Limb (tissue), 2 donors: ENCODE data around the gene ZFTA.

Experiments used
- DNase-seq, 2 donors: peaks; one replicate each; pipeline ENCODE4 v3.0.0-alpha.2; 2016; ENCODE audit errors: extremely low spot score in 2 of 2

The ZFTA gene

DNA sequence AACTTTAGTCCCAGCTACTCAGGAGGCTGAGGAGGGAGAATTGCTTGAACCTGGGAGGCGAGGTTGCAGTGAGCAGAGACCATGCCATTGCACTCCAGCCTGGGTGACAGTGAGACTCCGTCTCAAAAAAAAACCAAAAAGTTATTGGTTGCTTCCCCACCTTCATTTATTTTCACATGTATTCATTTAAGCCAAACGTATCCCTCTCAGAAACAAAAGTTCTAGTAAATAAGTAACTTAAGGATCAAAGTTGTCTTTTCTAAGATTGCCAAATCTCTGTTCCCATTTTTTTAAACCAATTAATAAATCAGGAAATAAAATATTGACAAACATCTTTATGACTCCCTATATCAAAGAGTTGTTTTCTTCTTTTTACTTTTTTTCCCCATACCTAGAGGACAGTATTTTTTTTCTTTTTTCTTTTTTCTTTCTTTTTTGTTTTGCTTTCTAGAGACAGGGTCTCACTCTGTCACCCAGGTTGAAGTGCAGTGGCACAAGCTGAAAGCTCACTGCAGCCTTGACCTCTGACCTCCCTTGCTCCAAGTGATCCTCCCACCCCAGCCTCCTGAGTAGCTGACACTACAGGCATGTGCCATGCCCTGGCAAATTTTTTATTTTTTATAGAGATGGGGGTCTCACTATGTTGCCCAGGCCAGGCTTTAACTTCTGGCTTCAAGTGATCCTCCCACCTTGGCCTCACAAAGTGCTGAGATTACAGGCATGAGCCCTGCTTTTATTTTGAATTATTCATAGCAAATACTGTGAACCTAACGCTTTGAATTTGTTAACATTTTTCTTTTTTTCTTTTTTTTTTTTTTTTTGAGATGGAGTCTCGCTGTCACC lies 11.4 kb downstream of the ZFTA start:
- no peak for DNase-seq

DNA sequence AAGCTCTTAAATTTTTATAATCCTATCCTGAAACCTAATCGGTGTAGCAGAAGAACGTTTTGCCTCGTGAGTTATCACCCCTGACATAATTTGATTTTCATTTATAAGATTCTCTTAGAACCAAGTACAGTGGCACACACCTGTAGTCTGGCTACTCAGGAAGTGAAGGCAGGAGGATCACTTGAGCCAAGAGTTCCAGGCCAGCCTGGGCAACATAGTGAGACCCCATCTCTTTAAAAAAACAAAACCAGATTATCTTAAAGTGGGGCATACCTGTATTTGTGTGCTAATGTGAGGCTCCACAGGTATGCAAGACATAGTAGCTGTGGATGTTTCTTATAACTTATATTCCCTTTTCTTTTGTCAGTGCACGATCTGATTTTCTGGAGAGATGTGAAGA lies 19.0 kb downstream of the ZFTA start:
- DNase-seq = no peak

DNA sequence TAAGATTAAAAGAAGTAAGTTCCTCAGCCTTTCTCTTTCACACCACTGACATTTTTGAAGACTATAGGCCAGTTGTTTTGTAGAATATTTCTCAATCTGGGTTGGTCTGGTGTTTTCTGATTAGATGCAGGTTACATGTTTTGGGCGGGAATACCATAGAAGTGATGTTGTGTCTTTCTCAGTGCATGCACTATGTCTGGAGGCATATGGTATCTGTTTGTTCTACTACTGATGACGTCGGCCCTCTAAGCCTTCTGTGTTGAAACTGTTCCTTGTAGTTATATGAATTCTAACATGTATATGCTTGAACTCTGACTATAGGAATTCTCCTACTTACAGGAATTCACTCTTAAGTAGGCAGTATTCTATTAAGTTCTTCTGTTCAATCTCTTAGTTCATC lies 21.6 kb downstream of the ZFTA start:
- peak in 1 of 2 donors; percentile 9 for DNase-seq

DNA sequence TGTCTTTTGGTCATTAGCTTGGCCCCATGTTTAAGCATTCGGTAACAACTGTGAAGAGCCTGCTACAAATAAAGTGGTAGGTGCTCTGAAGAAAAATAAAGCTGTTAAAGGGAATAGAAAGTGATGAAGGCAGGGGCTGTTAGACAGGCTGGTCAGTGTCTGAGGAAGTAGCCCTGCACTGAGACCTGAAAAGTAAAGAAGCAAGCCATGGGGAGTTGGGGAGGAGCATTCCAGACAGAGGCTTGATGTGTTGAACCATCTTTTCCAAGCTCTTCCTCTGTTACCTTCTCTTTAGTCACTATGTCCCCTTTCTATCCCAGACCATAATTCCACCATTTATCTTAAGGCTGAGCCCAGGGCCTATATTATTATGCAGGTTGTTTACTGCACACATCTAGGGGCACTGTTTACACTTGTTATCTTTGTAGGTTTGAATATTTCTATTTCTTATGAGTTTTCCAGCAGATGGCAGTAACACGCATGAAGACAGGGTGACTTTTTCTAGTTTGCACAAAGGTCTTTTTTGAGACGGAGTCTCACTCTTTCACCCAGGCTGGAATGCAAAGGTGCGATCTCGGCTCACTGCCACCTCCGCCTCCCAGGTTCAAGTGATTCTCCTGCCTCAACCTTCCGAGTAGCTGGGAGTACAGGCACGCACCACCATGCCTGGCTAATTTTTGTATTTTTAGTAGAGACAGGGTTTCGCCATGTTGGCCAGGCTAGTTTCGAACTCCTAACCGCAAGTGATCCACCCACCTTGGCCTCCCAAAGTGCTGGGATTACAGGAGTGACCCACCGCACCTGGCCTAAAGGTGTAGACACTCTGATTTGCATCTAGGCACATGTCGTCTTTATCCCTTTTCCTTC lies 23.0 kb downstream of the ZFTA start:
- peak in 1 of 2 donors; percentile 34 for DNase-seq

DNA sequence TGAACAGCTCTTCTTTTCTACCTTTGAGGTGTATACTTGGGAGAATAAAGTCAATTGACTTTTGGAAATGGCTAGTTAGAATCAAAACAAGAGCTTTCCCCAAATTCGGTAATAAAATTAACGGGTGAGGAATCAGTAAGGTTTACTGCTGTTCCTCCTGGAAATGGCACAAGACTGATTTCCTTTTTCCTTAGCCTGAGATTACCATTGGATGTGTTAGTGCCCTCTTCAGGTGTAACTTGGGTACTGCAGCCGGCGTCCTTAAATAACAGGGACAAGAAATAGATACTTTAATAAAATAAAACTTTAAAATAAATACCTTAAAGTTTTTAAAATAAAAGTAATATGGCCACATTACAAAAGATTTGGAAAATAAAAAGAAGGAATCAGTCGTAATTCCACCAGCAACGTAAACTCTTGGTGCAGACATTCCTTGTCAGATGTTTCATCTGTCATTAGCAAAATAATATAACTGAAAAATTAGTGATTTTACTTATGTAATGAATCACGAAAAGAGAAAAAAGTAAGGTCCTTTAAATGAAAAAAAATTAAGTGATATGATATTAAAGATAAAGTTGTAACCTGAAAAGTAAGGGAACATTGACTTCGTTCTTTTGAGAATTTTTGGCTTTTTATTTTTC lies 29.7 kb downstream of the ZFTA start:
- peak; percentile 78 to 79 for DNase-seq

DNA sequence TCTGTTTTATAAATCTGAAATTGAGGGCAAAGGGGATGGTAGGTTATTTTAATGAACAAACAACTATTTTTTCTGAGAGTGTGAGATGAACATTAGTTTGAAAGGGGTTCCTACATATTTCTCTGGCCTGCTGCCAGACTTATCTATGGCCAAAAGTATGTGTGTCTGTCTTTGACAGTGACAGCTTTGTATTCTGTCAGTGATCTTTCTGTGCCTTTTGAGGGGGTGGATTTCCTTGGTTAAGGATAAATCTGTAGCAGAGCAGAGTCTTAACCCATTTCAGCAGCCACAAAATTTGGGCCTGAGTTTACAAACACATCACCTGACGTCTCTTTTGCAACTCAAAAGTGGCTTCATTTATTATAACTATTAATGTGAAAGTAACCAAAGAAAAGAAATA lies 30.9 kb downstream of the ZFTA start:
- DNase-seq = no peak

DNA sequence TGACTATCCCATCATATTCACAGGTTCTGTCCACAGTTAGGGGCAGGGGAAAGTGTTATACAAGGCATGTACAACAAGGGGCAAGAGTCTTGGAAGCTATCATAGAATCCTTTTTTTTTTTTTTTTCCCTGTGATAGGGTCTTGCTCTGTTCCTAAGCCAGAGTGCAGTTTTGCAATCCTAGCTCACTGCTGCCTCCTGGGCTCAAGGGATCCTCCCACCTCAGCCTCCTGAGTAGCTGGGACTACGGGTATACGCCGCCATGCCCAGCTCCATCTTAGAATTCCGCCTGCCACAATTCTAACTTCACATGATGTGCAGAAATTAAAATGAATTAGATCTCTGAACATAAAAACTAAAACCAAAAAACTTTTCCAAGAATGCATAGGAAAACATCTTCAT lies 31.7 kb downstream of the ZFTA start:
- DNase-seq = no peak

DNA sequence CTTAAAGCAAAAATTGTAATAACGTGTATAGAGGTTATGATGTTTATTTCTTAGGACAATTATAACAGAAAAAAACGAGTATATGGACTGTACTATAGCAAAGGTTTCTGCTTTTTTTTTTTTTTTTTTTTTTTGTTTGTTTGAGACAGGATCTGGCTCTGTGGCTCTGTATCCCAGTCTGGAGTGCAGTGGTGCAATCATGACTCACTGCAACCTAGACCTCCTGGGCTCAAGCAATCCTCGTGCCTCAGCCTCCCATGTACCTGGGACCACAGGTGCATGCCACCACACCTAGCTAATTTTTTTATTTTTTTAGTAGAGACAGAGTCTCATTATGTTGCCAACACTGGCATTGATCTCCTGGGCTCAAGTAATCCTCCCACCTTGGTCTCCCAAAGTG lies 39.2 kb downstream of the ZFTA start:
- DNase-seq = no peak

DNA sequence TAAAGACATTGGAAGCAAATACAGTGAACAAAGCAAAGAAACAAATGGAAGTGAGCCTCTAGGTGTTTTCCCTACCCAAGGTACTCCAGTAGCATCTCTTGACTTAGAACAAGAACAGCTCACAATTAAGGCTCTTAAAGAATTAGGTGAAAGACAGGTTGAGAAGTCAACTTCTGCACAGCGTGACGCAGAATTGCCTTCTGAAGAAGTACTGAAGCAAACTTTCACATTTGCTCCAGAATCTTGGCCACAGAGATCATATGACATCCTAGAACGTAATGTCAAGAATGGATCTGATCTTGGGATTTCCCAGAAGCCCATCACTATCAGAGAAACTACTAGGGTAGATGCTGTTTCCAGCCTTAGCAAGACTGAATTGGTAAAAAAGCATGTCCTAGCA lies 48.0 kb downstream of the ZFTA start:
- DNase-seq = no peak

DNA sequence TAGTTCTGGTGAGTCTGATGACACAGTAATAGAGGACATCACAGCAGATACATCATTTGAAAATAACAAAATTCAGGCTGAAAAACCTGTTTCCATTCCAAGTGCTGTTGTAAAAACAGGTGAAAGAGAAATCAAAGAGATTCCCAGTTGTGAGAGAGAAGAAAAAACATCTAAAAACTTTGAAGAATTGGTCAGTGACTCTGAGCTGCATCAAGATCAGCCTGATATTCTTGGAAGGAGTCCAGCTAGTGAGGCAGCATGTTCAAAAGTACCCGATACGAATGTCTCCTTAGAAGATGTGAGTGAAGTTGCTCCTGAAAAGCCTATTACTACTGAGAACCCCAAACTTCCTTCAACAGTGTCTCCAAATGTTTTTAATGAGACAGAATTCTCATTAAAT lies 48.6 kb downstream of the ZFTA start:
- no peak for DNase-seq

DNA sequence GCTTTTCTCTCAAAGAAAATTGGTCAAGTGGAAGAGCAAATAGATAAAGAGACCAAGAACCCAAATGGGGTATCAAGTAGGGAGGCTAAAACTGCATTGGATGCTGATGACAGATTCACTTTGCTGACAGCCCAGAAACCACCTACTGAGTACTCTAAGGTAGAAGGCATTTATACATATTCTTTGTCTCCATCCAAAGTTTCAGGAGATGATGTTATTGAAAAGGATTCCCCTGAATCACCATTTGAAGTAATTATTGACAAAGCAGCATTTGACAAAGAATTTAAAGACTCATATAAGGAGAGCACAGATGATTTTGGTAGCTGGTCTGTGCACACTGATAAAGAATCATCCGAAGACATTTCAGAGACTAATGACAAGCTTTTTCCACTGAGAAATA lies 49.6 kb downstream of the ZFTA start:
- no peak for DNase-seq
